Measurements from ENCODE around the gene MBTPS1. TPM values are rescaled to one million over a fixed set of nuclear protein-coding genes. Genes with fewer than 3 reads are reported as not detected.
A peak's percentile ranks its signal among the peaks of the same experiment; 100 is the strongest.

The MBTPS1 gene
- total and polyA plus RNA-seq, 9 of the 15 experiments (the other 6 are each of a cell fraction or from before 2014, with no cell fraction given) = 2.8 to 57.6 (median 43.8) TPM

GRCh38 chr16:84043486-84044117 is 73.1 kb downstream of the MBTPS1 start (continued):
- TF ChIP-seq FOSL1 (tag; conservative IDR thresholded peaks at IDR 0.05) (peak; percentile 76), SMARCE1 (IDR thresholded peaks at IDR 0.05) (peak; percentile 88), TARDBP (IDR thresholded peaks at IDR 0.05) (0 out of 2 replicates have a peak, but pooled peaks have one; percentile 43), ZNF586 (CRISPR knock-in tag; conservative IDR thresholded peaks at IDR 0.05) (no peak), PRPF4 (IDR thresholded peaks at IDR 0.05; ENCODE audit: insufficient read depth, low read depth, low read length, poor library complexity, severe bottlenecking) (no peak), STAT6 (CRISPR knock-in tag; IDR thresholded peaks at IDR 0.05) (no peak), ZNF57 (CRISPR knock-in tag; IDR thresholded peaks at IDR 0.05) (no peak), LEF1 (IDR thresholded peaks at IDR 0.05) (peak; percentile 100), SAFB2 (IDR thresholded peaks at IDR 0.05; ENCODE audit: borderline replicate concordance, low read depth, low read length, severe bottlenecking) (no peak), DACH1 (IDR thresholded peaks at IDR 0.05; ENCODE audit: partially characterized antibody) (peak; percentile 26), HMGN3 (IDR thresholded peaks at IDR 0.05; ENCODE audit: borderline replicate concordance, extremely low read depth, insufficient read length, low read depth, low read length) (no peak), KDM5B (IDR thresholded peaks at IDR 0.05; ENCODE audit: insufficient replicate concordance, low read depth, low read length) (no peak), TEAD4 (IDR thresholded peaks at IDR 0.05; ENCODE audit: low read length) (peak; percentile 97), TEAD4 (CRISPR knock-in tag; IDR thresholded peaks at IDR 0.05; ENCODE audit: borderline replicate concordance) (no peak), NFATC3 (IDR thresholded peaks at IDR 0.05) (no peak), CBFA2T3 (IDR thresholded peaks at IDR 0.05) (peak; percentile 93), PCBP2 (IDR thresholded peaks at IDR 0.05; ENCODE audit: low read depth, low read length, poor library complexity, severe bottlenecking) (no peak), NFE2 (IDR thresholded peaks at IDR 0.05; ENCODE audit: low read depth) (peak; percentile 67), NFYB (IDR thresholded peaks at IDR 0.05; ENCODE audit: extremely low read depth, insufficient read length) (no peak), FOXM1 (IDR thresholded peaks at IDR 0.05; ENCODE audit: low read depth) (peak; percentile 82), FOXM1 (CRISPR knock-in tag; IDR thresholded peaks at IDR 0.05; ENCODE audit: low read depth) (no peak), PML (IDR thresholded peaks at IDR 0.05; ENCODE audit: low read length) (peak; percentile 91), MTA2 (IDR thresholded peaks at IDR 0.05; ENCODE audit: low read depth) (peak; percentile 87), MYC (IDR thresholded peaks at IDR 0.05; ENCODE audit: low read depth, low read length) (peak; percentile 42; the same call in 1 of the 2 replicates), MYC (CRISPR knock-in tag; IDR thresholded peaks at IDR 0.05; ENCODE audit: borderline replicate concordance, low read depth) (no peak)
- TF ChIP-seq, protein P1, sequence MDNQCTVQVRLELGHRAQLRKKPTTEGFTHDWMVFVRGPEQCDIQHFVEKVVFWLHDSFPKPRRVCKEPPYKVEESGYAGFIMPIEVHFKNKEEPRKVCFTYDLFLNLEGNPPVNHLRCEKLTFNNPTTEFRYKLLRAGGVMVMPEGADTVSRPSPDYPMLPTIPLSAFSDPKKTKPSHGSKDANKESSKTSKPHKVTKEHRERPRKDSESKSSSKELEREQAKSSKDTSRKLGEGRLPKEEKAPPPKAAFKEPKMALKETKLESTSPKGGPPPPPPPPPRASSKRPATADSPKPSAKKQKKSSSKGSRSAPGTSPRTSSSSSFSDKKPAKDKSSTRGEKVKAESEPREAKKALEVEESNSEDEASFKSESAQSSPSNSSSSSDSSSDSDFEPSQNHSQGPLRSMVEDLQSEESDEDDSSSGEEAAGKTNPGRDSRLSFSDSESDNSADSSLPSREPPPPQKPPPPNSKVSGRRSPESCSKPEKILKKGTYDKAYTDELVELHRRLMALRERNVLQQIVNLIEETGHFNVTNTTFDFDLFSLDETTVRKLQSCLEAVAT (IDR thresholded peaks at IDR 0.05) = peak in 1 of 2 experiments; percentile 96; a peak in 2 of 4 replicates
